ACHN (cell line): ENCODE data around the gene GPC1.

Experiments used
- DNase-seq: peaks from one replicate; pipeline ENCODE4 v3.0.0-alpha.2; 2015
- in situ Hi-C: cut with HindIII; loops from 2 replicates; pipeline ENCODE4 v1.10.0; 2017; ENCODE audit warnings: low sequenced_read_pairs, low pct_ligation_motif_present, low pct_unique_long_range_greater_than_20kb

Gene GPC1

GRCh38 chr2:240460253-240460711 lies 24.8 kb downstream of the GPC1 start:
- DNase-seq = no peak
- in situ Hi-C loops = no loop called here

- in situ Hi-C loops = no loop called here
- DNase-seq = no peak
These were observed 25.4 kb downstream of the GPC1 start for GRCh38 chr2:240460781-240461431.

- no peak for DNase-seq
- in situ Hi-C loops = no loop called here
These were observed 26.1 kb downstream of the GPC1 start for GRCh38 chr2:240461471-240462072.

GRCh38 chr2:240462073-240462706 lies 26.7 kb downstream of the GPC1 start:
- no peak for DNase-seq
- in situ Hi-C loops = no loop called here

GRCh38 chr2:240462707-240463273 lies 27.3 kb downstream of the GPC1 start:
- no peak for DNase-seq
- in situ Hi-C loops = no loop called here

- DNase-seq = no peak
- in situ Hi-C loops = no loop called here
These were observed 27.9 kb downstream of the GPC1 start for GRCh38 chr2:240463274-240463865.

- no peak for DNase-seq
- in situ Hi-C loops = no loop called here
These were observed 28.5 kb downstream of the GPC1 start for GRCh38 chr2:240463866-240464481.

- DNase-seq = no peak
- in situ Hi-C loops = no loop called here
These were observed 29.2 kb downstream of the GPC1 start for GRCh38 chr2:240464514-240465241.

- DNase-seq = no peak
- in situ Hi-C loops = no loop called here
These were observed 29.9 kb downstream of the GPC1 start for GRCh38 chr2:240465268-240465764.

GRCh38 chr2:240465765-240466578 lies 30.5 kb downstream of the GPC1 start:
- in situ Hi-C loops = no loop called here
- DNase-seq = no peak

GRCh38 chr2:240466579-240467148 lies 31.2 kb downstream of the GPC1 start:
- no peak for DNase-seq
- in situ Hi-C loops = no loop called here

- no peak for DNase-seq
- in situ Hi-C loops = no loop called here
These were observed 31.7 kb downstream of the GPC1 start for GRCh38 chr2:240467149-240467642.

- DNase-seq = no peak
- in situ Hi-C loops = no loop called here
These were observed 32.3 kb downstream of the GPC1 start for GRCh38 chr2:240467659-240468302.

- in situ Hi-C loops = no loop called here
- DNase-seq = no peak
These were observed 33.1 kb downstream of the GPC1 start for GRCh38 chr2:240468303-240469238.

GRCh38 chr2:240469239-240469636 lies 33.8 kb downstream of the GPC1 start:
- in situ Hi-C loops = no loop called here
- no peak for DNase-seq
